ENCODE data around the gene GNB1. TPM values are rescaled to one million over a fixed set of nuclear protein-coding genes. Genes with fewer than 3 reads are reported as not detected.
"Not testable (repeated sequence)": the region's sequence is repeated elsewhere in the genome, so short reads cannot be mapped to it uniquely, and the experiment has no call there.

The GNB1 gene
- total RNA-seq, 2 donors from 2014 or later: 69.9 to 91.6 TPM

DNA sequence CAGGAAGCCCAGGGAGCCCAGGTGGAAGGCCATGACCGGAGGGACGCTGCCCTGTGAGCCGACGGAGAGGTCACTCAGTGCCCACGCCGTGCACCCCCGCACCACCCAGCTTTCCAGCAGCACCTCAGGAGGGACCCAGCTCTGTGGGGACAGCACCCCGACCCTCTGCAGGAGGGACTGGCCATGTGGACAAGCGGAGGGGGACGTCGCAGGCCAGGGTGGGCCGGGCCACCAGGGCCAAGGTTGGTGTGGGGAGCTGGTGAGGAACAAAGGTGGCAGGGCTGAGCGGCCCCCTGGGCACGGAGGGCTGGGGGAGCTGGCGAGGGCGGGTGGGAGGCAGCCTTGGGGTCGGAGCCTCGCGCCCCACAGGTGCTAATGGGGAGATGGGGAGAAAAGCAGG is 135.5 kb downstream of the GNB1 start:
- DNase-seq (ENCODE audit: low spot score): no peak

DNA sequence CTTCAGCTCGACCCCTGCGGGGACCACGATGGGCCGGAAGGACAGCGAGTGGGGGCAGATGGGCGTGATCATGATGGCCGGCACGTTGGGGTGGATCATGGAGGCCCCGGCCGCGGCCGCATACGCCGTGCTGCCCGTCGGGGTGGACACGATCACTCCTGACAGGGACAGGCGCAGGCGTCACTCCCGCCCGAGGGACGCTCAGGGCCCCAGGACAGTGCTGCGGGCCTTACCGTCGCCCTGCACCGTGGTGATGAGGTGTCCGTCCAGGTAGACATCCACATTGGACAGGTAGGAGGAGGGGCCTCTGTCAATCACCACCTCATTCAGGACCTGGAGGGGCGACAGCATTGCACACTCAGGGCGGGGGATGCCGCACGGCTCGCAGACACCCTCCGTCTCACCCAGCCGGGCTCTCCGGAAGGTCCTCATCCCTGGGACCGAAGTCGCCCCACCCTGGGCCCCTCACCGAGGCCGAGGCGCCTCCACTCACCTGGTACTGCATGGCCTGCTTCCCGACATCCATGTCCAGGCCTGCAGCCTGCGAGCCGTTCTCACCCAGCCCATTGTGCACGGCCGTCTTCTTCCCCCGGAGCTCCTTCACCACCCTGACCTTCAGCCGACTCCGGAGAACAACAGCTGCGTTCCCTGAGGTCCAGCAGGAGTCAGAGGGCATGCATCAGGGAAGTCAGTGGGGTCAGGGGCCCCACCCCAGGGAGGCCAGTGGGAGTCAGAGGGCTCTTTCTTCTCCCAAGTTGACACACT is 136.7 kb downstream of the GNB1 start:
- H3K9me3 ChIP-seq: no peaks in the 10 kb centered on the region
- H3K4me1 ChIP-seq: peaks cover 0 to 13% of the 10 kb centered on the region in 2 donors
- TF ChIP-seq, protein P1, sequence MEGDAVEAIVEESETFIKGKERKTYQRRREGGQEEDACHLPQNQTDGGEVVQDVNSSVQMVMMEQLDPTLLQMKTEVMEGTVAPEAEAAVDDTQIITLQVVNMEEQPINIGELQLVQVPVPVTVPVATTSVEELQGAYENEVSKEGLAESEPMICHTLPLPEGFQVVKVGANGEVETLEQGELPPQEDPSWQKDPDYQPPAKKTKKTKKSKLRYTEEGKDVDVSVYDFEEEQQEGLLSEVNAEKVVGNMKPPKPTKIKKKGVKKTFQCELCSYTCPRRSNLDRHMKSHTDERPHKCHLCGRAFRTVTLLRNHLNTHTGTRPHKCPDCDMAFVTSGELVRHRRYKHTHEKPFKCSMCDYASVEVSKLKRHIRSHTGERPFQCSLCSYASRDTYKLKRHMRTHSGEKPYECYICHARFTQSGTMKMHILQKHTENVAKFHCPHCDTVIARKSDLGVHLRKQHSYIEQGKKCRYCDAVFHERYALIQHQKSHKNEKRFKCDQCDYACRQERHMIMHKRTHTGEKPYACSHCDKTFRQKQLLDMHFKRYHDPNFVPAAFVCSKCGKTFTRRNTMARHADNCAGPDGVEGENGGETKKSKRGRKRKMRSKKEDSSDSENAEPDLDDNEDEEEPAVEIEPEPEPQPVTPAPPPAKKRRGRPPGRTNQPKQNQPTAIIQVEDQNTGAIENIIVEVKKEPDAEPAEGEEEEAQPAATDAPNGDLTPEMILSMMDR (IDR thresholded peaks at IDR 0.05): no peak
- no peaks in the 10 kb centered on the region for H3K27me3 ChIP-seq
- H3K36me3 ChIP-seq: peaks cover 63% of the 10 kb centered on the region
- no peak overlapping the region for H3K27ac ChIP-seq
- H3K4me3 ChIP-seq: no peak overlapping the region
- DNase-seq (ENCODE audit: low spot score): no peak

More for the DNA sequence above, 135.5 kb downstream of the GNB1 start:
- Histone ChIP-seq H3K27ac (no peak overlapping the region), H3K4me1 (peaks cover 0 to 20% of the 10 kb centered on the region in 2 donors), H3K27me3 (no peaks in the 10 kb centered on the region), H3K36me3 (peaks cover 73% of the 10 kb centered on the region), H3K9me3 (no peaks in the 10 kb centered on the region), H3K4me3 (no peak overlapping the region)
- TF ChIP-seq, protein P1 (IDR thresholded peaks at IDR 0.05): no peak

DNA sequence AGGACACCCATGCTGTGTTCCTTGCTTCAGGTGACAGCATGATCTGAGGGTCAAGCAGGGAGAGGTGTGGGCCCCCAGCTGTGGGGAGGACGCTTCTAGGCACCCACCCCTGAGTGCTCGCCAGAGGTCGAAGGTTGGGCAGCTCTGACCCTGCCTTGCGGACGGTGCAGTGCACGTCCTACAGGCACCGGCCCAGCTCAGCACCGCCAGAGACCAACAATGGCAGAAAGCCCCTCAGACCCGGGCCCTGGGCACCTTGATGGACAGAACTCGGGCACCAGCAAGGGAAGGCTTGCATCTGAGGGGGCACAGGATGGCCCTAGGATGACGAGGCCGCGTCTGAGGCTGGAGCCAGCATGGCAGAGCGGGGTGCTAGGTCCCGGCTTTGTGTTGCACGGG is 137.3 kb downstream of the GNB1 start:
- H3K4me3 ChIP-seq: no peak overlapping the region
- DNase-seq (ENCODE audit: low spot score): no peak
- no peaks in the 10 kb centered on the region for H3K27me3 ChIP-seq
- peaks cover 57% of the 10 kb centered on the region for H3K36me3 ChIP-seq
- H3K9me3 ChIP-seq: no peaks in the 10 kb centered on the region
- no peak overlapping the region for H3K27ac ChIP-seq
- peaks cover 0 to 7% of the 10 kb centered on the region in 2 donors for H3K4me1 ChIP-seq
- TF ChIP-seq, protein P1 (IDR thresholded peaks at IDR 0.05): no peak

DNA sequence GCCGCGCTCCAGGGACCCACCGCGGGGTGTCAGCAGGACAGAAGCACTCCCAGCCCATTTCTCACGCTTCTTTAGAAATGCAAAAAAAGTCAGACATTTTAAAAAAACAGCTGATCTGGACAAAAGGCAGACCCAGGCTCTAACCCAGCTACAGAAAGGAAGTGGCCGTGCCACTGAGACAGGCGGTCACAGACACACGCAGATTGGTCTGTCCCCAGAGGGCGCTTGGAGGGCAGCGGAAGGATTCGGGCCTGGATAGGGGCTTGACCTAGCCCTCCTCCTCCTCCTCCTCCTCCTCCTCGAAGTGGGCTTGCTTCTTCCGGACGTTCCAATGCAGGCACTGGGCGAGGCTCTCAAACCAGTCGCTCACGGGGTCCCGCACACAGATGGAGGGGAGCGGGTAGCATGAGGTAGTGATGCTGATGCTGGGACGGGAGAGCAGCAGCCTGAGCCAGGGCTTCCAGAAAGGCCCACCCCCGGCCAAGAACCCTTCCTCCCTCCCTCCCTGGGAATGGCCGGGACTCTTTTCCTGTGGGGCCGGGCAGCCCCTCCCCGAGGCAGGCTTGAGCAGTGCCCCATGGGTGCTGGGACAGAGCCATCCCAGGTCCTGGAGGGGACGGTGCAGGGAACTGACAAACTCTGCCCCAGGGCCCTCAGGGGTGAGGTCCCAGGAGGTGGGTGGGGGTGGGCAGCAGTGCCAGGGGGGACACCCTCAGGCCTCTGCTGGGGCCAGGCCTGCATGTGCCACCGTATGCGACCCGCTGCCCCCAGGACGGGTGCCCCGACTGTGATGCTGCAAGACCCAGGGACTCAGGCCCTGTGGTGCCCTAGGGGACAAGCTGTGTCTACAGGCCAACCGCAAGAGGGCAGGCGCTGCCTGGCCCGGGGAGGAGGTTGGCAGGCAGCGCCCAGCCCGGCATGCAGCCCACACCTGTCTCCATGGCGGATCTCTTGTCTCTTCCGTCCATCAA is 138.0 kb downstream of the GNB1 start:
- no peak overlapping the region for H3K27ac ChIP-seq
- DNase-seq (ENCODE audit: low spot score): no peak
- H3K4me1 ChIP-seq: peaks cover 0 to under 1% of the 10 kb centered on the region in 2 donors
- no peak overlapping the region for H3K4me3 ChIP-seq
- peaks cover 54% of the 10 kb centered on the region for H3K36me3 ChIP-seq
- no peaks in the 10 kb centered on the region for H3K9me3 ChIP-seq
- TF ChIP-seq, protein P1 (IDR thresholded peaks at IDR 0.05): no peak
- H3K27me3 ChIP-seq: no peaks in the 10 kb centered on the region

DNA sequence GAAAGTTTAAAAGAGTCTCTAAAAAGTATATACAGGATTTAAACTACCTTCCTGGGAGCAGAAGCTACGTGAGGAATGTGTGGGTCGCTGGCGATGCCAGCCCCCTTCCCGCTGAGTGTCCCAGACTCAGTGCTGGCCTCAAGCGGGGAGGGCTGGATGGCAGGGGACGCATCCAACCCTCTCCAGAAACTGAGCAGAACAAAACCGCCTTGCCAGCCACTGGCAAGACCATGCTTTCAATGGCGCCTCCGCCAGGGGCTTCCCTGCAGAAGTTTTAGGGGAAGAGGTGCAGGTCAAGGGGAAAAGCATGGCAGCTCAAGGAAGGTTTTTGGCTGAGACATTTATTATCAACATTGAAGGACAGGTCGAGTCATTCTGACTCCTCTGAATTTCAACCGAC is 138.7 kb downstream of the GNB1 start:
- Histone ChIP-seq H3K27ac (no peak overlapping the region), H3K4me3 (no peak overlapping the region), H3K36me3 (peaks cover 50% of the 10 kb centered on the region), H3K4me1 (no peaks in the 10 kb centered on the region), H3K9me3 (no peaks in the 10 kb centered on the region), H3K27me3 (no peaks in the 10 kb centered on the region)
- TF ChIP-seq, protein P1 (IDR thresholded peaks at IDR 0.05): no peak
- no peak for DNase-seq (ENCODE audit: low spot score)

DNA sequence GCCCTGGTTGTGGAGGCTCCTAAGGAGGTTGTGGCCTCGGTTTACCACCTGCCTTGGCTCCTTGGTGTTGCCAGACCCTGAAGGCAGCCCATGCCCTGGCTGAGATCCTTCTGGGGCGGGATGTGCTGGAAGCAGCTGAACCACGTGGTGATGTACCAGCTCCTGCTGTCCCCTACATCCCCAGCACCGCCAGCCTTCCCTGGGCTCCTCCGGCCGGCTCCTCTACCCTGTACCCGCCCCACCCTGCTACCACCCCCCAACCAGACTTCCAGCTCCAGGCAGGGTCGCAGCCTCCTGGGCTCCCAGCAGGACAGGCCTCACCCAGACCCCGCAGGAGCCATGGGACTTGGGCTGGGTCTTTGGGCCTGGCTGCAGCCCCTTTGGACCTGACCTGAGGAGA is 140.9 kb downstream of the GNB1 start:
- DNase-seq (ENCODE audit: low spot score); H3K4me3 ChIP-seq; H3K27me3 ChIP-seq; H3K4me1 ChIP-seq; H3K27ac ChIP-seq; H3K9me3 ChIP-seq: not testable (repeated sequence)
- peaks cover 30% of the 10 kb centered on the region for H3K36me3 ChIP-seq
